KOPT-K1 (cell line): ENCODE data around the gene LHCGR.

ENCODE experiments used
- H3K27ac ChIP-seq: fragments of 200-600 bp; sonication (generic); 2 replicates; pipeline ENCODE4 v1.5.1; 2016; ENCODE audit warnings: antibody characterized with exemption, mild to moderate bottlenecking, low read depth, low read length; ENCODE audit not compliant: poor library complexity, severe bottlenecking
- H3K36me3 ChIP-seq: fragments of 200-600 bp; sonication (generic); 2 replicates; pipeline ENCODE4 v1.5.1; 2017; ENCODE audit warnings: antibody characterized with exemption, mild to moderate bottlenecking, low read length, moderate library complexity; ENCODE audit not compliant: insufficient read depth
- H3K9me3 ChIP-seq: fragments of 200-600 bp; sonication (generic); 2 replicates; pipeline ENCODE4 v1.5.1; 2017; ENCODE audit warnings: antibody characterized with exemption, low read length, mild to moderate bottlenecking; ENCODE audit not compliant: insufficient read depth, poor library complexity, severe bottlenecking

LHCGR gene

DNA sequence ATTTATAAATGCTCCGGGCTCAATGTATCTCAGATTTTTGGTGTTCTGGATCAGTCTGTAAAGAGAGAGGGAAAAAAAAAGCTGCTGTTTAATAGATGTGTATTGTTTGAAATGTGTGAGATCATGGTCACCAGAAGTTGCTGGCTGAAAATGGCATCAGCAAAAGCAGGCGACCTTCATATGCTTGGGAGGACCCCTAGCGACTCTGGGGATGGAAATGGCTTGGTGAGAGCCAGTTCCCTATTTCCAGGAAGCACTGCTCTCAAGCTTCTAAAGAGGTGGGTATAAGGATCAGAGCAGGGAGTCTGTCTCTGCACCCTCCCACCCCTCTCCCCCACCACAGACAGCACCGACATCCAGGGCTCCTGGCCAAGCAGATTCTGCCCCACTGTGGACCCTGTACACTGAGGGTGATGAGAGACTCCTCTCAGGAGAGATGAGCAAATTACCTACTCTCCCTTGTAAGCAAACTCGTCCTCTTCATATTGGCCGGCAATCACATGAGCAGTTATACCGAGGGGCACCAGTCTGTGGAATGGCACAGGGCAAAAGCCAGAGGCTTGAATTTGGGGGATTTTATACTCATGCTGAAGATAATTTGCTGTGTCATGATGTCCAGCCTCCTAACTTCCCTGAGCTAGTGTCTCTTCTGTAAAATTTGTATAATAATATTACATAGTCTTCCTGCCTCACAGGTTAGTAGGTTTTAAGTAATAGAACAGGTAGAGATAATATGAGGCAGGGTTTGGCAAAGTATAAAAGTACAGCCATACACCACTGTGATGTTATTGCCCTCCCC, 29.6 kb downstream of the LHCGR start:
- H3K9me3 ChIP-seq, result no peaks in the 10 kb centered on the region
- H3K27ac ChIP-seq, result no peak overlapping the region
- no peaks in the 10 kb centered on the region for H3K36me3 ChIP-seq

DNA sequence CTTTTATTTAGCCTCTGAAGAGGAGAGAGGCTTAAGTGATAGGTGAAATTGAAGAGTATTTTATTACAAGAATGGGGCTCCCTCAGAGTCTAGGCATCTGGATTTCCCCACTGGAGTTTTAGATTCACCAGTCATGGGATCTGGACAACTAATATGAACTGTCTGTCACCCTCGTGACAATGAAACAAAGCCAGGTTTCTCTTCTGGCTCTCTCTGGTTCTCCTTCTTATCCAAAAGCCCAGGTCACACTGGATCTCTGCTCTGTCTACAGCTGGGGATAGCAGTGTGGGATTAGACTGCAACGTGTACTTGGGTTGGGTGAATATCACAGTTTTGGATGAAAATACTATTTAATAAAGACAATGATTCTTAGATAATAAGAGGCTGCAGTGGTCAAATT, 31.2 kb downstream of the LHCGR start:
- no peaks in the 10 kb centered on the region for H3K9me3 ChIP-seq
- no peak overlapping the region for H3K27ac ChIP-seq
- H3K36me3 ChIP-seq, result no peaks in the 10 kb centered on the region

DNA sequence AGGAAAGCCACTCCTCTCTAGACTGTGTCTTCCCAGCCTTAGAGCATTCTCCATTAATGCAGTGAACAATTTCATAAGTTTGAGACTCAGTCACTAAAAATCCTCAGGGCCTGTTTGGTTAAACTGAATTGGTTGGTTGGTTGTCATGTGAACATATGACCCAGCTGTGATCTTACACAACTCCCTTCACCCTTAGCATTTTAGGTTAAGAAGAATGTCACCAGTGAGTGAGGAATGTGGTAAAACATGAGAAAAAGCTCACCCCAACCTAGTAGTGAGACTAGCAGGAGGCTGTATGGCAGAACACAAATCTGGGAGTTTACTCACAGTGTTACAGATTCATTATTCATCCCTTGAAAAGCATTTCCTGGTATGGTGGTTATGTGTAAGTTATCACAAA, 32.4 kb downstream of the LHCGR start:
- no peak overlapping the region for H3K27ac ChIP-seq

DNA sequence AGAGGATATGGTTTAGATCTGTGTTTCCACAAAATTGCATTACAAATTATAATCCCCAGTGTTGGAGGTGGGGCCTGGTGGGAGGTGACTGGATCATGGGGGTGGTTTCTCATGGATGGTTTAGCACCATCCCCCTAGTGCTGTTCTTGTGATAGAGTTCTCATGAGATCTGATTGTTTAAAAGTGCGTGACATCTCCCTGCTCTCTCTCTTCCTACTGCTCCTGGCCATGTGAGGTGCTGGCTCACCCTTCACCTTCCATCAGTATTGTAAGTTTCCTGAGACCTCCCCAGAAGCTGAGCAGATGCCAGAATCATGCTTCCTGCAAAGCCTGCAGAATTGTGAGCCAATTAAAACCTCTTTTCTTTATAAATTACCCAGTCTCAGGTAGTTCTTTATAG, 33.1 kb downstream of the LHCGR start:
- no peaks in the 10 kb centered on the region for H3K36me3 ChIP-seq
- no peak overlapping the region for H3K27ac ChIP-seq
- H3K9me3 ChIP-seq, result no peaks in the 10 kb centered on the region

More for the DNA sequence above, 32.4 kb downstream of the LHCGR start:
- Histone ChIP-seq H3K36me3 (no peaks in the 10 kb centered on the region), H3K9me3 (no peaks in the 10 kb centered on the region)

DNA sequence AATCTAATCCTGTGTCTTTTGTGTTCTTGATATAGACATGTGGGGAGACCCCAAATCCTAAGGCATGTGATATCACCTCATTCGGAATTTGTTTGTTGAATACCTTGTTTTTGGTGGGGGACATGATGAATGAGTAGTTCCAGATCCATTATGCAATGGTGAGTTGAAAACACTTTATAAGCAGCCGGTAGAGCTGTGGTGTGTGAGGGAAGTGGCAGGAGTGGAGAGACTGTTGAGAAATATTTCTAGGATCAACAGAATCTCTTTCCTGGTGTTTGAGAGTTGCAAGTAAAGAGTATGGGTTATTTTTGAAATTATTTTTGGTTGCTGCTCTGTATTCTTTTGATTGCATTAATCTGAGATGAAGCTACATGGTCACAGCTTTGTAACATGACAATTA, 34.4 kb downstream of the LHCGR start:
- H3K27ac ChIP-seq, result no peak overlapping the region
- no peaks in the 10 kb centered on the region for H3K9me3 ChIP-seq
- H3K36me3 ChIP-seq, result no peaks in the 10 kb centered on the region

DNA sequence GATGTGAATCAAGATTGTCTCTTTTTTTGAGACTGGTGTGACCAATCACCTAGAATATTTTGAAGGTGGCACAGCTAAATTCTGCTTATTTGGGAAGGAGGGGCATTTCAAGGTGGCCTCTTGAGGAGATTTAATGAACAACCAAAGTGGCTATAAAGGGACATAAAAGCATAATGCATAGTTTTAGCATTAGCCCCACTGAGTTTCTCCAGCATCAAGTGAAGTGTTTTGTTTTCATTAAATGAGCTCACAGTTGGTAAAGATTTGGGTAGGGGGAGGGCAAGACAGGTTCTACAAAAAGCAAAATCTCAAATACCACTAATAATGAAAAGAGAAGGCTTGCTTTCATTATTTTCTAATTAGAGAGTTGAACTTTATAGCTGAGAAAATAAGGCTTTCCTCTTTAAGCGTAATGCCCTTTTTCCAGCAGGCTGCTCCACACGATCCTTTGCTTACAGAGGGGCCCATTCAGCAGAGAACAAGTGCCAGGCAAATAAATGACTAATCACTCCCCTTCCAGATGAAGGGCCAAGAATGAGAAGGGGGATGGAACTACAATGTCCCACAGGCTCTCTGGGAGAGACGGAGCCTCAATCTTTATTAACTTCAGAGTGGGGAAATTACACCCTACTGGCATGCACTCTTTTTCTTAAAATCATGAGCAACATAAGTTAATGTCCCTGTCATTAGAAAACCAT, 35.9 kb downstream of the LHCGR start:
- H3K36me3 ChIP-seq, result no peaks in the 10 kb centered on the region
- H3K27ac ChIP-seq, result no peak overlapping the region
- H3K9me3 ChIP-seq, result no peaks in the 10 kb centered on the region

DNA sequence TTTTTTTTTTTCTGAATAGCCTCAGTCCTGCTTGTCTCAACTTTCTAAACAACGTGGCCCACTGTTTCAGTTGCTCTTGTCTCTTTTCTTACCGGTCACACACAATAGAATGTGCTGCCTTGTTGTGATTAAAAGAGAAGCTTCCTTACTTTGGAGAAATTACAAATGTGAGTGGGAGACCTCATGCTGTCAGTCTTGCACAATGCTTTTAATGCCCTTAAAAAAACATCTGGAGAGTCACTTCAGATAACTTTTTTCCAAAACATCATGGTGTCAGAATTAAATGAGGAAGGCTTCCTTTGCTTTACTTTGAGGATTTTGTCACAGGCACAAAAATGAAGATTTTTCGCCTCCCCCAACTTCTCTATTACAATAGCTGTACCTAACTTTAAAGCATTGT, 37.7 kb downstream of the LHCGR start:
- Histone ChIP-seq H3K9me3 (no peaks in the 10 kb centered on the region), H3K36me3 (no peaks in the 10 kb centered on the region), H3K27ac (no peak overlapping the region)

DNA sequence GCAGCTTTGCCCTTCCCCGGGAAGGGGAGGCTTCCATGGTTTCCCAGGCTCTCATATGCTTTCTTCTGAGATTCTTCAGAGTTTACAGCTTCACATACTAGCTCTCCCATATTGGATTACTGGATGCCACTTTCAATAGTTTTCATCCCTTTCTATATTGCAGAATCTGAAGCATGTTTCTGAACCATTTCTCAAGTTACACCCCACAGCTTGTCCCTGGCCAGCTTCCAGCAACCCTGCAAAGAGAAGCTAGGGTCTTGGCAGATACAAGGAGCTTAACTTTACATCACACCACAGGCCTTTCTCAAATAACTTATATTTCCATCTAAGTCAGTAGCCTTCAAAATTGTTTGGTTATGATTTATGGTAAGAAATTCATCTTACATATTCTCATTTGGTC, 39.6 kb downstream of the LHCGR start:
- H3K9me3 ChIP-seq, result no peaks in the 10 kb centered on the region
- no peaks in the 10 kb centered on the region for H3K36me3 ChIP-seq
- H3K27ac ChIP-seq, result no peak overlapping the region

DNA sequence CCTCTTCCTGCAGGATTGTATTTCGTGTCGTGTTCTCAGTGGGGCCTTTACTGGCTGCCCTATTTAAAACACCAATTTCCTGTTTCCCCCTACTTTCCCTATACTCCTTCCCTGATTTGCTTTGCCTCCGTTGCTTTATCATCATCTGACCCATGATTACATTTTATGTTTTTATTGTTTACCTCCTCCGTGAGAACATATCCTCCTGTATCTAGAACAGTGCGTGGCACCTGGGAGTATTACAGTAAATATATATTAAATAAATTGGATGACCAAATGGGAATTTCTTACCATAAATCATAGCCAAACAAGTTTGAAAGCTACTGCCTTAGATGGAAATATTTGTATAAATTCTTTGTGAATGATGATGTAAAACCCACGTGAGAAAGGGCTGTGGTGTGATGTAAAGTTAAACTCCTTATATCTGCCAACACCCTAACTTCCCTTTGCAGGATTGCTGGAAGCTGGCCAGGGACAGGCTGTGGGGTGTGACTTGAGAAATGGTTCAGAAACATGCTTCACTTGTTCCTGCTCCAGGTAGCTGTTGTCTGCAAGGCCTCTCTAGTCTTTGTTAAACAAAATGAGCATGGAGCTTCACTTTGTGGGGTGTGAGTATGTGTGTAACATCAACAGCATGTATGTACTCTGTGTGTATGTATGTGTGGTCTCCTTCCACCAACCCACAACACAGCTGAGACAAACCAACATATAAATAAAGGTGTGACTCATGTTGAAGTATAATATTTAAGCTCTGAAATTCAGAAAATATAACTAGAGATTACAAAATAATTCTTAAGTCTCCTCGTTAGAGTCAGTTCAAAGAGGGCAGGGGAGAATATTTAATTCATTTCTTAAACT, 40.3 kb downstream of the LHCGR start:
- H3K27ac ChIP-seq, result no peak overlapping the region
- no peaks in the 10 kb centered on the region for H3K9me3 ChIP-seq
- H3K36me3 ChIP-seq, result no peaks in the 10 kb centered on the region

DNA sequence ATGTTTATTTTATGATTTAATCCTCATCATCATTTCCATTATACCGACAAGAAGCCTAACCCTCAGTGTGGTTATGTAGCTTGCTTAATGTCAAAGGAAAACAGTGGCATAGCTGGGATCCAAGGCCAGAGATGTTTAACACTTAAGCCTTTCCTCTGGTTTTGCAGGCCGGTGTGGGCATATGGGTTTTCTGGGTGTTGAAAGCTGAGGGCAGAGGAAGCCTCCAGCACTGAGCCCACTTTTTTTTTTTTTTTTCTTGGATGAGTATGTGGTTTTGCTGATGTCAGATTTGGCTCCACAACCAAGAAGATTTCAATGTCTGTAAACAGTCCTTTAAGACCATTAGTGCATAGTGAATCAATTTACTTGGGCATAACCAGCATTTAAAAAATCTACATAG, 41.3 kb downstream of the LHCGR start:
- Histone ChIP-seq H3K27ac (no peak overlapping the region), H3K36me3 (no peaks in the 10 kb centered on the region), H3K9me3 (no peaks in the 10 kb centered on the region)

DNA sequence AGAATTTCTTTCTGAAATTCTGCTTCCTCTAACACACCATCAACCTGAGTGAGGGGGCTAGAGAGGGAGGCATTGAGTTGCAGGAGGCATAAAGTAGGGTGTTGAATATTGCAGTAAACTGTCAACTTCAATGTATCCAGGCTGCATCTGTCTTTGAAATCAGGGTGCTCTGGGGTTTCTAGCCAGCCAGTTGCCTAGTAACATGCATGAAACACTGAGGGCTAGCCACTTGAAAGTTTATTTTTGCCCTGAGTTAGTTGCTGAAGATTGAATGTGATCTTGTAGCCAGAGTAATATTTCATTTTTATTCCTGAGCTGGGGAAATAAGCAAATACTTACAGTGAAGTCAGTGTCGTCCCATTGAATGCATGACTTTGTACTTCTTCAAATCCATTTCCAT, 41.9 kb downstream of the LHCGR start:
- Histone ChIP-seq H3K36me3 (no peaks in the 10 kb centered on the region), H3K9me3 (no peaks in the 10 kb centered on the region), H3K27ac (no peak overlapping the region)

DNA sequence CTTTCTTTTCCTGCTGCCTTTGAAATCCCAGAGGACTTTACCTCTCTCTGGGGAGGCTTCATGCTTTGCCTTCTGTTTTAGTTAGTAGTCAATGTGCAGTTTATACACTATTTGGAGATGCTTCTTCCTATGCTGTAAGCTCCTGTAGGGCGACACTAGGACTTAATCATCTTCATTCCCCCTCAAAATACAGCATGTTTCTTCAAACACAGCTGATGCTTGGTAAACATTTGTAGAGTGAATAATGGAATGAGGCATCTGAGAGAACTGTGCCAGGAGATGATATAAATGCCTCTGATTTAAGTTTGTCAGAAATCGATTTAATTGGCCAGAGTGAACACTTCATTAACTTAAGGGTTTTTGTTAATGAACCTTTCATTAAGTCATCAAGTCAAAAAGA, 43.4 kb downstream of the LHCGR start:
- H3K27ac ChIP-seq, result no peak overlapping the region
- no peaks in the 10 kb centered on the region for H3K9me3 ChIP-seq
- no peaks in the 10 kb centered on the region for H3K36me3 ChIP-seq

DNA sequence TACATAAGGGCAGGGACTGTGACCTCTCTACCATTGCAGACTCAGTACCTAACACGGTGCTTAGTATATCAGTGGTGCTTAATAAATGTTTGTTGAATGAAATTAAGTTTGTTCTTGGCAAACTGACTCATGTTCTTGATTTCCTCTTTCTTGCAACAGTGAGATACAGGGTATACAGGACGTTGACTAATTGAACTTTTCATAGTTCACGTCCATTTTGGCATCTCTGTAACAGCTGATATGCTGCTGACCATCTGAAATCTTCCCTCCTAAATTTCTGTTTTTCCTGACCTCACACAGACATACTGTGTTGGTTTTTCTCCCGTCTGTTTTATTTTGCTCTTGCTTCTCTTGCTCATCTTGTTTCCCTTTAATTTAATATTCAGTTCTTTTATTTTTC, 44.2 kb downstream of the LHCGR start:
- Histone ChIP-seq H3K9me3 (no peaks in the 10 kb centered on the region), H3K27ac (no peak overlapping the region), H3K36me3 (no peaks in the 10 kb centered on the region)

DNA sequence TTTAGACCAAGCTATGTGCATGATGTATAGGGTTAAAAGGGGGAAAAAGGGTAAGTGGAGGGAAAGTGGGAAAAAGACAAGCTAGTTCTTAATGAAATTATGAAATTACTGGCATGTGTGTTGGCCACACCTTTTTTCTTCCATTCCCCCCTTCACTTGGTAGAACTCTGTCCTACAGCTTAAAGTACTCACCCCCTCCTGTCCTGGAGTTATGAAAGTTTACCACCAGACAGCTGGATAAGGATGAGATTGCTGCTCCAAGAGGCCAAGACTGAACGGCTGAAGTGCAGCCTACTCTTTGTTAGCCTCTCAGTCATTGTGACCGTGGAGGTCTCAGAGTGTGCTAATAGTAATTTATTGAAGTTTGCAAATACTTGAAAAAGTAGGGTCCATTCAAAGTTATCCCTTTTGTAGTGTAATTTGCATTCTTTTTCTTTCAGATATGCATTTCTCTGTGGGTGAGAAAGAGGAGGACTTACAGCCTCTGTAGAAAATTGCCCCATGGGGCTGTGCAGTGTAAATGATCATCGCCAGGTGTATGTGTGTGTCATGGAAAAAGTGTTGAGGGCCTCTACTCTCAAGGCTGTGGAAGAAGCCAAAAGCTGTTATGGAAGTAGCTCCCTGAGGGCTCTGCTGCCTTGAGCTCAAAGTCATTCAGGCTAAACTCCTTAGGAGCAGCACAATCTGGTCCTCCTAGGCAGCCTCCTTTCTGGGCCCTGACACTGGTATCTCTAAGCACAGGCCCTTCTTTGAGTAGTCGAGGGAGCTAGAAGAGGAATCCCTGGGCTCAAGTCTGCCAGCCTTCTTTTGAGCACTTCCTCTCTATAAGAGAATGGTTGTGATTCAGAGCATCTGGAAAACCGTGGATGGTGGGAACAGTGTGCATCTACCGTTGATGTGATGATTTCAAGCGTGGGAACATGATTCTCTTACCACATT, 46.2 kb downstream of the LHCGR start:
- no peaks in the 10 kb centered on the region for H3K9me3 ChIP-seq
- no peaks in the 10 kb centered on the region for H3K36me3 ChIP-seq
- H3K27ac ChIP-seq, result no peak overlapping the region
